ENCODE results near the gene SLC44A2. TPM values are rescaled to one million over a fixed set of nuclear protein-coding genes. Genes with fewer than 3 reads are reported as not detected.
"Not testable (repeated sequence)": the region's sequence is repeated elsewhere in the genome, so short reads cannot be mapped to it uniquely, and the experiment has no call there.

The SLC44A2 gene
- total RNA-seq, 2 donors from 2014 or later: 186 to 200 TPM

- no peak overlapping the region for H3K4me3 Mint-ChIP-seq
- H3K4me1 Mint-ChIP-seq: peaks cover 26% of the 10 kb centered on the region
- no peaks in the 10 kb centered on the region for H3K36me3 Mint-ChIP-seq (ENCODE audit: low read depth)
- no peak overlapping the region for H3K27ac Mint-ChIP-seq
- ATAC-seq: no peak
- DNase-seq: no peak
- no peaks in the 10 kb centered on the region for H3K27me3 Mint-ChIP-seq
- H3K9me3 ChIP-seq (ENCODE audit: control insufficient read depth, low read length, poor library complexity, severe bottlenecking): no peaks in the 10 kb centered on the region
Observed at GRCh38 chr19:10646456-10647159, 21.3 kb downstream of the SLC44A2 start.

- DNase-seq: no peak
- H3K27ac Mint-ChIP-seq: peak overlapping the region; percentile 86
- peaks cover 25% of the 10 kb centered on the region for H3K4me1 Mint-ChIP-seq
- no peak overlapping the region for H3K4me3 Mint-ChIP-seq
- ATAC-seq: no peak
- no peaks in the 10 kb centered on the region for H3K9me3 ChIP-seq (ENCODE audit: control insufficient read depth, low read length, poor library complexity, severe bottlenecking)
- H3K27me3 Mint-ChIP-seq: no peaks in the 10 kb centered on the region
- H3K36me3 Mint-ChIP-seq (ENCODE audit: low read depth): no peaks in the 10 kb centered on the region
Observed at GRCh38 chr19:10648360-10648759, 23.0 kb downstream of the SLC44A2 start.

- peak overlapping the region; percentile 99 for H3K27ac Mint-ChIP-seq
- peak overlapping the region; percentile 63 for H3K4me3 Mint-ChIP-seq
- DNase-seq: no peak
- H3K4me1 Mint-ChIP-seq: peaks cover 32% of the 10 kb centered on the region
- H3K27me3 Mint-ChIP-seq: no peaks in the 10 kb centered on the region
- no peaks in the 10 kb centered on the region for H3K9me3 ChIP-seq (ENCODE audit: control insufficient read depth, low read length, poor library complexity, severe bottlenecking)
- ATAC-seq: no peak
- no peaks in the 10 kb centered on the region for H3K36me3 Mint-ChIP-seq (ENCODE audit: low read depth)
Observed at GRCh38 chr19:10651851-10652250, 26.5 kb downstream of the SLC44A2 start.

- DNase-seq: no peak
- Mint-ChIP-seq H3K4me3 (peak overlapping the region; percentile 93), H3K27me3 (no peaks in the 10 kb centered on the region), H3K4me1 (peaks cover 36% of the 10 kb centered on the region), H3K27ac (peak overlapping the region; percentile 99), H3K36me3 (ENCODE audit: low read depth) (peaks cover 2% of the 10 kb centered on the region)
- no peaks in the 10 kb centered on the region for H3K9me3 ChIP-seq (ENCODE audit: control insufficient read depth, low read length, poor library complexity, severe bottlenecking)
- ATAC-seq: no peak
Observed at GRCh38 chr19:10653482-10653731, 28.1 kb downstream of the SLC44A2 start.

- DNase-seq (peak; percentile 98 to 99 (median 99)), ATAC-seq (peak; percentile 83)
- Mint-ChIP-seq H3K4me3 (peak within 1 kb of the TSS; percentile 93), H3K4me1 (peaks cover 37% of the 10 kb centered on the region), H3K36me3 (ENCODE audit: low read depth) (peaks cover 2% of the 10 kb centered on the region), H3K27me3 (no peaks in the 10 kb centered on the region), H3K27ac (peak within 1 kb of the TSS; percentile 99)
- no peaks in the 10 kb centered on the region for H3K9me3 ChIP-seq (ENCODE audit: control insufficient read depth, low read length, poor library complexity, severe bottlenecking)
Observed at GRCh38 chr19:10653732-10654609, 28.6 kb downstream of the SLC44A2 start, which contains the start of gene ILF3. ILF3 (plus strand) TSS chr19:10654346; CDS start chr19:10670606, 16,260 bp downstream.

- ATAC-seq: peak; percentile 24
- peak overlapping the region; percentile 99 for H3K27ac Mint-ChIP-seq
- peak; percentile 51 to 65 (median 64) for DNase-seq
- peak overlapping the region; percentile 93 for H3K4me3 Mint-ChIP-seq
- no peaks in the 10 kb centered on the region for H3K27me3 Mint-ChIP-seq
- peaks cover 39% of the 10 kb centered on the region for H3K4me1 Mint-ChIP-seq
- H3K36me3 Mint-ChIP-seq (ENCODE audit: low read depth): peaks cover 2% of the 10 kb centered on the region
- H3K9me3 ChIP-seq (ENCODE audit: control insufficient read depth, low read length, poor library complexity, severe bottlenecking): no peaks in the 10 kb centered on the region
Observed at GRCh38 chr19:10654610-10655456, 29.5 kb downstream of the SLC44A2 start.

- H3K27me3 Mint-ChIP-seq: no peaks in the 10 kb centered on the region
- H3K4me1 Mint-ChIP-seq: peaks cover 44% of the 10 kb centered on the region
- no peaks in the 10 kb centered on the region for H3K9me3 ChIP-seq (ENCODE audit: control insufficient read depth, low read length, poor library complexity, severe bottlenecking)
- peaks cover 2% of the 10 kb centered on the region for H3K36me3 Mint-ChIP-seq (ENCODE audit: low read depth)
- no peak for DNase-seq
- H3K27ac Mint-ChIP-seq: peak overlapping the region; percentile 99
- no peak for ATAC-seq
- H3K4me3 Mint-ChIP-seq: peak overlapping the region; percentile 93
Observed at GRCh38 chr19:10655457-10656312, 30.3 kb downstream of the SLC44A2 start.

- Mint-ChIP-seq H3K27ac (peak overlapping the region; percentile 47), H3K36me3 (ENCODE audit: low read depth) (peaks cover 2% of the 10 kb centered on the region), H3K27me3 (no peaks in the 10 kb centered on the region), H3K4me1 (peaks cover 48% of the 10 kb centered on the region), H3K4me3 (no peak overlapping the region)
- DNase-seq: no peak
- no peak for ATAC-seq
- no peaks in the 10 kb centered on the region for H3K9me3 ChIP-seq (ENCODE audit: control insufficient read depth, low read length, poor library complexity, severe bottlenecking)
Observed at GRCh38 chr19:10660346-10660745, 35.0 kb downstream of the SLC44A2 start.

- Mint-ChIP-seq H3K4me1 (peaks cover 36% of the 10 kb centered on the region), H3K27me3 (no peaks in the 10 kb centered on the region), H3K36me3 (ENCODE audit: low read depth) (peaks cover 2% of the 10 kb centered on the region), H3K4me3 (no peak overlapping the region), H3K27ac (no peak overlapping the region)
- ATAC-seq (no peak), DNase-seq (no peak)
- H3K9me3 ChIP-seq (ENCODE audit: control insufficient read depth, low read length, poor library complexity, severe bottlenecking): no peaks in the 10 kb centered on the region
Observed at GRCh38 chr19:10661946-10662345, 36.6 kb downstream of the SLC44A2 start.

- H3K4me1 Mint-ChIP-seq: peaks cover 32% of the 10 kb centered on the region
- no peak overlapping the region for H3K27ac Mint-ChIP-seq
- no peak for DNase-seq
- H3K36me3 Mint-ChIP-seq (ENCODE audit: low read depth): no peaks in the 10 kb centered on the region
- no peaks in the 10 kb centered on the region for H3K27me3 Mint-ChIP-seq
- ATAC-seq: peak; percentile 19
- H3K9me3 ChIP-seq (ENCODE audit: control insufficient read depth, low read length, poor library complexity, severe bottlenecking): no peaks in the 10 kb centered on the region
- H3K4me3 Mint-ChIP-seq: peak overlapping the region; percentile 62
Observed at GRCh38 chr19:10662384-10663251, 37.3 kb downstream of the SLC44A2 start.

GRCh38 chr19:10663252-10663563 lies 37.9 kb downstream of the SLC44A2 start:
- DNase-seq; H3K27me3 Mint-ChIP-seq; H3K9me3 ChIP-seq (ENCODE audit: control insufficient read depth, low read length, poor library complexity, severe bottlenecking); H3K27ac Mint-ChIP-seq; H3K36me3 Mint-ChIP-seq (ENCODE audit: low read depth): not testable (repeated sequence)
- ATAC-seq: peak; percentile 17
- peaks cover 37% of the 10 kb centered on the region for H3K4me1 Mint-ChIP-seq
- peak overlapping the region; percentile 62 for H3K4me3 Mint-ChIP-seq

GRCh38 chr19:10667867-10668266 lies 42.5 kb downstream of the SLC44A2 start:
- Mint-ChIP-seq H3K36me3 (ENCODE audit: low read depth) (no peaks in the 10 kb centered on the region), H3K27ac (no peak overlapping the region)

More at GRCh38 chr19:10667867-10668266, 42.5 kb downstream of the SLC44A2 start:
- no peaks in the 10 kb centered on the region for H3K9me3 ChIP-seq (ENCODE audit: control insufficient read depth, low read length, poor library complexity, severe bottlenecking)
- ATAC-seq (no peak), DNase-seq (no peak)
- Mint-ChIP-seq H3K4me1 (peaks cover 32% of the 10 kb centered on the region), H3K27me3 (no peaks in the 10 kb centered on the region), H3K4me3 (no peak overlapping the region)
